CD4-positive, alpha-beta T cell treated with Interleukin-2 at 100 ng/mL for 4 hours (primary cell): ENCODE data around the gene MAPK8IP1.
A peak's percentile ranks its signal among the peaks of the same experiment; 100 is the strongest.

Experiments
- DNase-seq: peaks from one replicate; pipeline ENCODE4 v3.0.0-alpha.2; 2020; ENCODE audit warnings: low spot score

MAPK8IP1 gene

GRCh38 chr11:45860348-45860747 lies 25.1 kb upstream of the MAPK8IP1 start:
- DNase-seq: no peak

- DNase-seq: no peak
Observed at GRCh38 chr11:45860764-45861510, 24.5 kb upstream of the MAPK8IP1 start.

- no peak for DNase-seq
Observed at GRCh38 chr11:45864041-45864440, 21.4 kb upstream of the MAPK8IP1 start.

GRCh38 chr11:45869551-45869950 lies 15.9 kb upstream of the MAPK8IP1 start:
- DNase-seq: no peak

GRCh38 chr11:45870706-45871105 lies 14.7 kb upstream of the MAPK8IP1 start:
- no peak for DNase-seq

- no peak for DNase-seq
Observed at GRCh38 chr11:45871638-45872037, 13.8 kb upstream of the MAPK8IP1 start.

GRCh38 chr11:45872651-45873356 lies 12.6 kb upstream of the MAPK8IP1 start:
- peak; percentile 32 for DNase-seq

- no peak for DNase-seq
Observed at GRCh38 chr11:45876401-45876800, 9.1 kb upstream of the MAPK8IP1 start.

GRCh38 chr11:45877221-45877620 lies 8.2 kb upstream of the MAPK8IP1 start:
- DNase-seq: no peak

GRCh38 chr11:45877845-45878244 lies 7.6 kb upstream of the MAPK8IP1 start:
- DNase-seq: no peak

- no peak for DNase-seq
Observed at GRCh38 chr11:45879803-45880686, 5.4 kb upstream of the MAPK8IP1 start.

- DNase-seq: no peak
Observed at GRCh38 chr11:45880772-45881570, 4.5 kb upstream of the MAPK8IP1 start.

GRCh38 chr11:45881708-45882368 lies 3.6 kb upstream of the MAPK8IP1 start:
- no peak for DNase-seq

- no peak for DNase-seq
Observed at GRCh38 chr11:45884596-45885185, 760 bp upstream of the MAPK8IP1 start.

GRCh38 chr11:45885921-45886721 lies 670 bp downstream of the MAPK8IP1 start:
- no peak for DNase-seq

GRCh38 chr11:45886816-45887520 lies 1.5 kb downstream of the MAPK8IP1 start:
- no peak for DNase-seq

- DNase-seq: no peak
Observed at GRCh38 chr11:45887587-45887986, 2.1 kb downstream of the MAPK8IP1 start.

GRCh38 chr11:45889555-45889954 lies 4.1 kb downstream of the MAPK8IP1 start:
- no peak for DNase-seq

GRCh38 chr11:45889966-45890365 lies 4.5 kb downstream of the MAPK8IP1 start:
- DNase-seq: no peak
